ENCODE results near the gene IGFBP2.
A peak's percentile ranks its signal among the peaks of the same experiment; 100 is the strongest.

Gene IGFBP2

DNA sequence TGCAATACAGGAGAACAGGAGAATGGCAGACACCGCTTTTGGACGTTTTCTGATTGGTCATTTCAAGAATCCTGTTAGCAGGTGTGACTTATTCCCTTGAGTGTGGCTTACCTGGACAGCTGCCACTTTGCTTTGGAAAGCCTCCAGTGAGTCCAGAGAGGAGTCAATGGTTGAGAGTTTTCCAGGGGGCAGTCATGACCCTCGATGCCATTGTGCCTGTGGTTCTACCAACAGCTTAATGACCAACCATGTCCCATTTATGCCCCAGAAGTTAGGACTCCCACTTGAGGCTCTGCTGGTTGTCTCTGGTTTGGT is 12.4 kb downstream of the IGFBP2 start:
- Histone ChIP-seq H3K4me1 (ENCODE audit: insufficient read depth, poor library complexity, severe bottlenecking) (peaks cover 18% of the 10 kb centered on the region), H3K4me3 (ENCODE audit: severe bottlenecking) (no peak overlapping the region), H3K27me3 (ENCODE audit: insufficient read depth, poor library complexity, severe bottlenecking) (no peaks in the 10 kb centered on the region), H3K9me3 (ENCODE audit: severe bottlenecking) (no peaks in the 10 kb centered on the region), H3K36me3 (ENCODE audit: low read depth) (peaks cover 7% of the 10 kb centered on the region), H3K27ac (ENCODE audit: poor library complexity, severe bottlenecking) (no peak overlapping the region)
- no peak for DNase-seq (ENCODE audit: low spot score)
- no peak for ATAC-seq (ENCODE audit: low read depth)
- TF ChIP-seq, protein P1, sequence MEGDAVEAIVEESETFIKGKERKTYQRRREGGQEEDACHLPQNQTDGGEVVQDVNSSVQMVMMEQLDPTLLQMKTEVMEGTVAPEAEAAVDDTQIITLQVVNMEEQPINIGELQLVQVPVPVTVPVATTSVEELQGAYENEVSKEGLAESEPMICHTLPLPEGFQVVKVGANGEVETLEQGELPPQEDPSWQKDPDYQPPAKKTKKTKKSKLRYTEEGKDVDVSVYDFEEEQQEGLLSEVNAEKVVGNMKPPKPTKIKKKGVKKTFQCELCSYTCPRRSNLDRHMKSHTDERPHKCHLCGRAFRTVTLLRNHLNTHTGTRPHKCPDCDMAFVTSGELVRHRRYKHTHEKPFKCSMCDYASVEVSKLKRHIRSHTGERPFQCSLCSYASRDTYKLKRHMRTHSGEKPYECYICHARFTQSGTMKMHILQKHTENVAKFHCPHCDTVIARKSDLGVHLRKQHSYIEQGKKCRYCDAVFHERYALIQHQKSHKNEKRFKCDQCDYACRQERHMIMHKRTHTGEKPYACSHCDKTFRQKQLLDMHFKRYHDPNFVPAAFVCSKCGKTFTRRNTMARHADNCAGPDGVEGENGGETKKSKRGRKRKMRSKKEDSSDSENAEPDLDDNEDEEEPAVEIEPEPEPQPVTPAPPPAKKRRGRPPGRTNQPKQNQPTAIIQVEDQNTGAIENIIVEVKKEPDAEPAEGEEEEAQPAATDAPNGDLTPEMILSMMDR (IDR thresholded peaks at IDR 0.05; ENCODE audit: poor library complexity, severe bottlenecking) = no peak

DNA sequence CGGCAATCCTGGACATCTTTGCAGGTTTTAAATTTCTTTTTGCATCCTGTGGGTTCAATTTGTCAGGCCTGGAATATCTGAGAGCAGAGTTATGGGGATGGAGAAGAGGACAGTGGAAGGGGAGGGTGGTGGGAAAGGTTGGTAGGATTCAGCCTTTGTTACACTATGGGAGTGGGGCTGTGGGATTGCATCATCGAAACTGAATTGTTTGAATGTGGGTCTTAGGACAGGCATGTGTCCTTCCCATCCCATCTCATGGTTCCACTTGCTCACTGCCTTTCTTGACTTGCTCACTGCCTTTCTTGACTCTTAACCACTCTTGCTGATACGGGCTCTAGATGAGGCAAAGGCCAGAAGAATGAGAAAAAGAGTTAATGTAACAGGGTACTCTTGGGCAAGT is 12.9 kb downstream of the IGFBP2 start:
- peaks cover 2% of the 10 kb centered on the region for H3K36me3 ChIP-seq (ENCODE audit: low read depth)
- TF ChIP-seq, protein P1 (IDR thresholded peaks at IDR 0.05; ENCODE audit: poor library complexity, severe bottlenecking) = no peak
- no peak overlapping the region for H3K4me3 ChIP-seq (ENCODE audit: severe bottlenecking)
- no peaks in the 10 kb centered on the region for H3K27me3 ChIP-seq (ENCODE audit: insufficient read depth, poor library complexity, severe bottlenecking)
- no peak overlapping the region for H3K27ac ChIP-seq (ENCODE audit: poor library complexity, severe bottlenecking)
- H3K9me3 ChIP-seq (ENCODE audit: severe bottlenecking) = no peaks in the 10 kb centered on the region
- ATAC-seq (ENCODE audit: low read depth) = no peak
- no peak for DNase-seq (ENCODE audit: low spot score)
- peaks cover 20% of the 10 kb centered on the region for H3K4me1 ChIP-seq (ENCODE audit: insufficient read depth, poor library complexity, severe bottlenecking)

DNA sequence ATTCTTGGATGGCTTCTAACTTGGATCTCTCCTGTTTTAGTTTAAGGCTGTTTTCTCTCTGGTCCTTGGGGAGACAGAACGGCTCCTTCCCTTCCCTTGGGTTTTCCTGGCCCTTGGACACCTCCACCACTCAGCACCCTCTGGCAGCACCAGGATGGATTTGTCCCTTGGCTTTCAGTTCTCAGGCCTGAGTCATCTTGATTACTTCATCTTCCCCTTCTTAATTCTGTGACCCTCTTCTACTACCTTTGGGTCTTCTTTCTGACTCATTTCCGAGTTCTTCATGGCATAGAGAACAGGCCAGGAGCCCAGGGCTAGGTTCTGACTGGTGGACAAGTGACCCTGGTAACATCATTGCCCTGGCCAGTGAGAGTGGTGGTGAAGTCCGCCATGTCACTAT is 14.9 kb downstream of the IGFBP2 start:
- H3K4me1 ChIP-seq (ENCODE audit: insufficient read depth, poor library complexity, severe bottlenecking) = peaks cover 36% of the 10 kb centered on the region
- TF ChIP-seq, protein P1 (IDR thresholded peaks at IDR 0.05; ENCODE audit: poor library complexity, severe bottlenecking) = no peak
- no peaks in the 10 kb centered on the region; the same call in 1 of the 2 replicates for H3K36me3 ChIP-seq (ENCODE audit: low read depth)
- DNase-seq (ENCODE audit: low spot score) (no peak), ATAC-seq (ENCODE audit: low read depth) (peak; percentile 36; the same call in 2 of the 3 replicates)
- no peak overlapping the region for H3K27ac ChIP-seq (ENCODE audit: poor library complexity, severe bottlenecking)
- no peaks in the 10 kb centered on the region for H3K9me3 ChIP-seq (ENCODE audit: severe bottlenecking)
- no peaks in the 10 kb centered on the region for H3K27me3 ChIP-seq (ENCODE audit: insufficient read depth, poor library complexity, severe bottlenecking)
- H3K4me3 ChIP-seq (ENCODE audit: severe bottlenecking) = no peak overlapping the region

DNA sequence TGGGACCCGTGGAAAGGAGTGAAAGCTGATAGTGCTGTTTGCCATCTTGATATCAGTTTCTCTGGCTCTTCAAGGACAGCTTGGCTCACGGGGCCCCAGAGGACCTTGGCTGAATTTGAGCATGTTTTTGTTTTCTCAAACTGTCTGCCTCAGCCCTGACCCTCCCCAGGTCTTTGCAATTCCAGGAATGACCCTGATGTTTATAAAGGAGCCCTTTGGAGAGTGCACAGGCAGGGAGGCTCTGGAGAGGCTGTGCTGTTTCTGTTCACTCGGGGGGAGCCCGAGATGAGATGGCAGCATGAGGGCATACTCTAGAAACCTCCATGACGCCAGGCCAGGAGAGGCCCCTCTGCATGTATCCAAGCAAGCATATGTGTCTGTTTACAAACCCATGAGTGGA is 16.4 kb downstream of the IGFBP2 start:
- ATAC-seq (ENCODE audit: low read depth) (no peak), DNase-seq (ENCODE audit: low spot score) (no peak)
- Histone ChIP-seq H3K4me1 (ENCODE audit: insufficient read depth, poor library complexity, severe bottlenecking) (peaks cover 31% of the 10 kb centered on the region), H3K9me3 (ENCODE audit: severe bottlenecking) (no peaks in the 10 kb centered on the region), H3K27me3 (ENCODE audit: insufficient read depth, poor library complexity, severe bottlenecking) (no peaks in the 10 kb centered on the region), H3K36me3 (ENCODE audit: low read depth) (no peaks in the 10 kb centered on the region; the same call in 1 of the 2 replicates), H3K27ac (ENCODE audit: poor library complexity, severe bottlenecking) (no peak overlapping the region), H3K4me3 (ENCODE audit: severe bottlenecking) (no peak overlapping the region)
- TF ChIP-seq, protein P1 (IDR thresholded peaks at IDR 0.05; ENCODE audit: poor library complexity, severe bottlenecking) = no peak

DNA sequence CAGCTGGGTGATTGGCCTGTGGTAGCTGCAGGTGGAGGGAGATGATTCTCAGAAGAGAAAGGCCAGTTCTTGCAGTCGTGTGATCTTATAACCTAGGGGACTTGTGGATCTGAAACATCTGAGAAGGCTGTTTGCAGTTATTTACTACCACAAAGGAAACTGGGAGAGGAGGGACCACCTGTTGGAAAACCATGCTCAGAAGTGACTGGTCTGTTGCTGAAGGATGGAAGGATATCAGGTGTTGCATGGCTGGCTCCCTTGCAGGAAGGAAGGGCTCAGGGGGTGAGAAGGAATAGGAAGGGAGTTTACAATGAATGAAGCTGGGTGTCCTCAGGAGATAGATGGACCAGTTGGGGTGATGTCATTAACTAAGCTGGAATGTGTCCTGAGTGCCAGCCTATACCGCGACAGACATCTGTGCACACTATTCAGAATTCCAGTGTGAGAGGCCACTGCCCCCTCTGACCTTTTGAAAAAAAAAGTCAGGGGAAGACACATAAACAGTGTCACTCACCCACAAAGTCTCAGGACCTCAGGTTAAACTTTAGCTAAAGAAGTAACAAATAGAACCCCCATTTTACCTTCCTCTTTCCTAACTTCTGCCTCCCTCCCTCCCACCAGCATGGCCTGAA is 17.5 kb downstream of the IGFBP2 start:
- H3K4me1 ChIP-seq (ENCODE audit: insufficient read depth, poor library complexity, severe bottlenecking) = peaks cover 31% of the 10 kb centered on the region
- no peaks in the 10 kb centered on the region; the same call in 1 of the 2 replicates for H3K36me3 ChIP-seq (ENCODE audit: low read depth)
- DNase-seq (ENCODE audit: low spot score) (no peak), ATAC-seq (ENCODE audit: low read depth) (no peak)
- TF ChIP-seq, protein P1 (IDR thresholded peaks at IDR 0.05; ENCODE audit: poor library complexity, severe bottlenecking) = no peak
- no peaks in the 10 kb centered on the region for H3K27me3 ChIP-seq (ENCODE audit: insufficient read depth, poor library complexity, severe bottlenecking)
- no peaks in the 10 kb centered on the region for H3K9me3 ChIP-seq (ENCODE audit: severe bottlenecking)
- H3K4me3 ChIP-seq (ENCODE audit: severe bottlenecking) = no peak overlapping the region
- H3K27ac ChIP-seq (ENCODE audit: poor library complexity, severe bottlenecking) = peak overlapping the region; percentile 38
